Caco-2 (cell line): Measurements from ENCODE around the gene IRF2. TPM values are rescaled to one million over a fixed set of nuclear protein-coding genes. Genes with fewer than 3 reads are reported as not detected.
A peak's percentile ranks its signal among the peaks of the same experiment; 100 is the strongest.

Experiments used
- Bru-seq: library from RNA; stranded (reverse); fragments of 400-500 nt; gene quantifications from one replicate; lab custom pipeline; 2021; lab: Mats Ljungman, UMichigan
- BruChase-seq, 2 experiments: library from RNA; stranded (reverse); fragments of 400-500 nt; gene quantifications; one replicate each; lab custom pipeline; 2021; lab: Mats Ljungman, UMichigan
- BruUV-seq: library from RNA; stranded (reverse); fragments of 400-500 nt; replicated peaks from 2 replicates; lab custom pipeline; 2021; lab: Mats Ljungman, UMichigan
- CTCF ChIA-PET: fragments of 300-600 bp; sonication (Branson Sonifier 250); formaldehyde crosslinking; loops from one replicate; lab custom pipeline; 2022; ENCODE audit warnings: antibody characterized with exemption; lab: Charles Lee
- POLR2A ChIA-PET: fragments of 300-600 bp; sonication (Branson Sonifier 250); formaldehyde crosslinking; loops from one replicate; lab custom pipeline; 2022; ENCODE audit warnings: antibody characterized with exemption; lab: Charles Lee
- DNase-seq, 2 experiments: peaks; one replicate each; pipeline versions ENCODE4 v3.0.0 to v3.0.0-alpha.2; 2020 to 2022
- H3K27me3 ChIP-seq: replicated peaks from 2 replicates; pipeline ENCODE4 v1.6.0; 2011; ENCODE audit warnings: low read length; ENCODE audit not compliant: control insufficient read depth, insufficient read depth
- H3K36me3 ChIP-seq: 2 replicates; pipeline ENCODE4 v1.5.1; 2011; ENCODE audit warnings: low read length; ENCODE audit not compliant: control insufficient read depth, insufficient read depth
- H3K4me1 ChIP-seq: fragments of 250-450 bp; sonication (Bioruptor Pico); 2 replicates; pipeline ENCODE4 v1.5.1; 2020; ENCODE audit warnings: mild to moderate bottlenecking
- H3K4me3 ChIP-seq: 2 replicates; pipeline ENCODE4 v1.5.1; 2011; ENCODE audit warnings: low read depth, mild to moderate bottlenecking, control low read depth, low read length
- H3K9me3 ChIP-seq: fragments of 250-450 bp; sonication (Bioruptor Pico); 2 replicates; pipeline ENCODE4 v1.5.1; 2020; ENCODE audit warnings: mild to moderate bottlenecking, moderate library complexity
- H3K27ac Mint-ChIP-seq: one replicate; pipeline ENCODE4 v1.8.0; 2022; ENCODE audit warnings: mixed read lengths; ENCODE audit not compliant: unreplicated experiment
- H3K27me3 Mint-ChIP-seq: one replicate; pipeline ENCODE4 v1.8.0; 2022; ENCODE audit warnings: mixed read lengths; ENCODE audit not compliant: insufficient read depth, unreplicated experiment
- H3K36me3 Mint-ChIP-seq: one replicate; pipeline ENCODE4 v1.8.0; 2022; ENCODE audit warnings: mild to moderate bottlenecking, mixed read lengths; ENCODE audit not compliant: insufficient read depth, unreplicated experiment
- H3K4me1 Mint-ChIP-seq: one replicate; pipeline ENCODE4 v1.8.0; 2022; ENCODE audit warnings: low read depth, mixed read lengths; ENCODE audit not compliant: unreplicated experiment
- H3K4me3 Mint-ChIP-seq: one replicate; pipeline ENCODE4 v1.8.0; 2022; ENCODE audit warnings: mild to moderate bottlenecking, moderate library complexity, mixed read lengths; ENCODE audit not compliant: unreplicated experiment
- H3K9me3 Mint-ChIP-seq: one replicate; pipeline ENCODE4 v1.8.0; 2022; ENCODE audit warnings: mixed read lengths; ENCODE audit not compliant: unreplicated experiment
- intact Hi-C: fragments of 100-400 bp; cut with micrococcal nuclease; formaldehyde crosslinking; loops from one replicate; pipeline ENCODE4 v1.10.0; 2022; ENCODE audit not compliant: unreplicated experiment
- long read RNA-seq: library from polyadenylated mRNA; stranded (forward); transcript quantifications from one replicate; pipeline ENCODE4 v2.0.0, GENCODE V29; 2022
- total RNA-seq: library from RNA; stranded (reverse); gene quantifications from 2 replicates; pipeline ENCODE4 v1.2.3, GENCODE V29; 2022
- TF ChIP-seq, protein P1 (sequence below), 2 experiments: fragments of 200-600 bp in 1 of 2; IDR thresholded peaks; 1 replicate in 1 of 2; 2 replicates in 1 of 2; pipeline versions ENCODE4 v1.5.1 to v1.8.0; 2011 to 2022; ENCODE audit warnings: antibody characterized with exemption in 1 of 2, control low read depth in 1 of 2, inconsistent platforms in 1 of 2, low read depth in 1 of 2, low read length in 1 of 2, mild to moderate bottlenecking in 1 of 2, moderate library complexity in 1 of 2; ENCODE audit not compliant: insufficient read depth in 1 of 2, severe bottlenecking in 1 of 2, unreplicated experiment in 1 of 2

Gene IRF2
- 9.2 and 11.5 TPM in 2 replicates for total RNA-seq
- Bru-seq, nascent RNA = percentile 64 among the genes with signal in this experiment
- percentile 58 among the genes with signal in this experiment for BruChase-seq, experiment 1, labeled RNA remaining after a 2-hour chase
- percentile 53 among the genes with signal in this experiment for BruChase-seq, experiment 2, labeled RNA remaining after a 6-hour chase
- long read RNA-seq, transcript IRF2-201 (9 exons, 2,303 nt) = major isoform, 7 of 13 reads
- long read RNA-seq, partial matches to known transcripts = 1 of 13 reads
- long read RNA-seq, other reads (novel, unspliced or antisense) = 5 of 13 reads

GRCh38 chr4:184474263-184475095 is at the start of gene IRF2:
TSS of gene IRF2 (minus strand) at chr4:184474550. CDS start at chr4:184429064, 45,486 bp downstream.
- Mint-ChIP-seq H3K36me3 (peaks cover 11% of the 10 kb centered on the region), H3K9me3 (no peaks in the 10 kb centered on the region), H3K27me3 (no peaks in the 10 kb centered on the region), H3K27ac (peak within 1 kb of the TSS; percentile 89), H3K4me1 (peaks cover 20% of the 10 kb centered on the region), H3K4me3 (peak within 1 kb of the TSS; percentile 98)
- Histone ChIP-seq H3K9me3 (no peaks in the 10 kb centered on the region), H3K36me3 (no peaks in the 10 kb centered on the region), H3K4me1 (peaks cover 2% of the 10 kb centered on the region), H3K27me3 (no peaks in the 10 kb centered on the region), H3K4me3 (peak within 1 kb of the TSS; percentile 70)
- peak; percentile 94 to 96 for DNase-seq
- TF ChIP-seq, protein P1, sequence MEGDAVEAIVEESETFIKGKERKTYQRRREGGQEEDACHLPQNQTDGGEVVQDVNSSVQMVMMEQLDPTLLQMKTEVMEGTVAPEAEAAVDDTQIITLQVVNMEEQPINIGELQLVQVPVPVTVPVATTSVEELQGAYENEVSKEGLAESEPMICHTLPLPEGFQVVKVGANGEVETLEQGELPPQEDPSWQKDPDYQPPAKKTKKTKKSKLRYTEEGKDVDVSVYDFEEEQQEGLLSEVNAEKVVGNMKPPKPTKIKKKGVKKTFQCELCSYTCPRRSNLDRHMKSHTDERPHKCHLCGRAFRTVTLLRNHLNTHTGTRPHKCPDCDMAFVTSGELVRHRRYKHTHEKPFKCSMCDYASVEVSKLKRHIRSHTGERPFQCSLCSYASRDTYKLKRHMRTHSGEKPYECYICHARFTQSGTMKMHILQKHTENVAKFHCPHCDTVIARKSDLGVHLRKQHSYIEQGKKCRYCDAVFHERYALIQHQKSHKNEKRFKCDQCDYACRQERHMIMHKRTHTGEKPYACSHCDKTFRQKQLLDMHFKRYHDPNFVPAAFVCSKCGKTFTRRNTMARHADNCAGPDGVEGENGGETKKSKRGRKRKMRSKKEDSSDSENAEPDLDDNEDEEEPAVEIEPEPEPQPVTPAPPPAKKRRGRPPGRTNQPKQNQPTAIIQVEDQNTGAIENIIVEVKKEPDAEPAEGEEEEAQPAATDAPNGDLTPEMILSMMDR (IDR thresholded peaks at IDR 0.05; ENCODE audit: insufficient read depth in 1 of 2, low read depth in 1 of 2, low read length in 1 of 2, severe bottlenecking in 1 of 2, unreplicated experiment in 1 of 2) = no peak
- CTCF ChIA-PET = interaction anchor here (0.7 to 1.5 kb wide), 8 partner anchors 12 to 1206 kb away, joined by 3 to 11 read pairs (median 4); no protein-coding TSS in a partner anchor
- intact Hi-C loops = loop anchor here (1.0 to 10.0 kb wide), 6 partner anchors 63 to 260 kb away; partner anchors contain the start of genes CASP3, CENPU and PRIMPOL
- POLR2A ChIA-PET = interaction anchor here (0.6 to 1.6 kb wide), 17 partner anchors 12 to 267 kb away, joined by 3 to 21 read pairs (median 6); partner anchors contain the start of gene CENPU
- no TSS peak for BruUV-seq

GRCh38 chr4:184515606-184516005 is 41.3 kb upstream of the IRF2 start:
- ChIA-PET POLR2A (interaction anchor here (0.6 kb wide), 1 partner anchor 84 kb away, joined by 3 read pairs; no protein-coding TSS in a partner anchor), CTCF (no interaction called here)
- DNase-seq = no peak
- H3K4me1 Mint-ChIP-seq = peaks cover 6% of the 10 kb centered on the region
- no TSS peak for BruUV-seq
- Histone ChIP-seq H3K27me3 (no peaks in the 10 kb centered on the region), H3K9me3 (no peaks in the 10 kb centered on the region), H3K36me3 (no peaks in the 10 kb centered on the region), H3K4me1 (no peaks in the 10 kb centered on the region), H3K4me3 (no peak overlapping the region)
- no peaks in the 10 kb centered on the region for H3K36me3 Mint-ChIP-seq
- intact Hi-C loops = no loop called here
- no peaks in the 10 kb centered on the region for H3K27me3 Mint-ChIP-seq
- TF ChIP-seq, protein P1 (IDR thresholded peaks at IDR 0.05; ENCODE audit: insufficient read depth in 1 of 2, low read depth in 1 of 2, low read length in 1 of 2, severe bottlenecking in 1 of 2, unreplicated experiment in 1 of 2) = no peak
- no peaks in the 10 kb centered on the region for H3K9me3 Mint-ChIP-seq
- H3K4me3 Mint-ChIP-seq = no peak overlapping the region
- no peak overlapping the region for H3K27ac Mint-ChIP-seq
